Loucy (cell line): ENCODE measurements around the gene CER1.

Experiments used
- EZH2phosphoT487 ChIP-seq: fragments of 200-600 bp; IDR thresholded peaks from 2 replicates; pipeline ENCODE4 v1.6.1; 2018; ENCODE audit warnings: antibody characterized with exemption, mild to moderate bottlenecking, moderate library complexity, borderline replicate concordance
- TF ChIP-seq, protein P1 (sequence below): fragments of 200-600 bp; sonication (generic); conservative IDR thresholded peaks from 2 replicates; pipeline ENCODE4 v1.5.1; 2014; ENCODE audit warnings: mild to moderate bottlenecking, antibody characterized with exemption, low read length

DNA sequence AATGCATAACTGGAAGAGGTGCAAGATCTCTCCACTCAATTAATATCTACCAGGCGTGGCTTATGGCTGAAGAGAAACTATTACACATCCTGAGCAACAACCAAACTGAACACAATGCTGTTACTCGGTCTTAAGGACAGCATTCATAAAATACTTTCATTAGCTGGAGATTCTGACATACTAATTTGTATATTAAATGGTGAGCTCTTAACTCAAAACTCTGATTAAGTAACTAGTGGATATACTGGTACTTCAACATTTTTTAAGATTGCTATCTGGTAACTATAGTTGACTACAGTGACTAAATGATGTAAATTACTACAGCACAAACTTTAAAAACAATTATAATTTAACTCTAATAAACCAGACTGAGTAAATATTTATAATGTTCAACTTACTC lies 45.1 kb downstream of the CER1 start:
- TF ChIP-seq, protein P1, sequence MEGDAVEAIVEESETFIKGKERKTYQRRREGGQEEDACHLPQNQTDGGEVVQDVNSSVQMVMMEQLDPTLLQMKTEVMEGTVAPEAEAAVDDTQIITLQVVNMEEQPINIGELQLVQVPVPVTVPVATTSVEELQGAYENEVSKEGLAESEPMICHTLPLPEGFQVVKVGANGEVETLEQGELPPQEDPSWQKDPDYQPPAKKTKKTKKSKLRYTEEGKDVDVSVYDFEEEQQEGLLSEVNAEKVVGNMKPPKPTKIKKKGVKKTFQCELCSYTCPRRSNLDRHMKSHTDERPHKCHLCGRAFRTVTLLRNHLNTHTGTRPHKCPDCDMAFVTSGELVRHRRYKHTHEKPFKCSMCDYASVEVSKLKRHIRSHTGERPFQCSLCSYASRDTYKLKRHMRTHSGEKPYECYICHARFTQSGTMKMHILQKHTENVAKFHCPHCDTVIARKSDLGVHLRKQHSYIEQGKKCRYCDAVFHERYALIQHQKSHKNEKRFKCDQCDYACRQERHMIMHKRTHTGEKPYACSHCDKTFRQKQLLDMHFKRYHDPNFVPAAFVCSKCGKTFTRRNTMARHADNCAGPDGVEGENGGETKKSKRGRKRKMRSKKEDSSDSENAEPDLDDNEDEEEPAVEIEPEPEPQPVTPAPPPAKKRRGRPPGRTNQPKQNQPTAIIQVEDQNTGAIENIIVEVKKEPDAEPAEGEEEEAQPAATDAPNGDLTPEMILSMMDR, result no peak
- no peak for TF ChIP-seq EZH2phosphoT487
